GM19452 (cell line): ENCODE data around the gene GART.
"Not testable (repeated sequence)": the region's sequence is repeated elsewhere in the genome, so short reads cannot be mapped to it uniquely, and the experiment has no call there.

Source experiments
- ATAC-seq: cut with Tn5 transposase; IDR thresholded peaks from one replicate; pipeline ENCODE4 v1.9.1; 2021; ENCODE audit not compliant: unreplicated experiment

GART gene

DNA sequence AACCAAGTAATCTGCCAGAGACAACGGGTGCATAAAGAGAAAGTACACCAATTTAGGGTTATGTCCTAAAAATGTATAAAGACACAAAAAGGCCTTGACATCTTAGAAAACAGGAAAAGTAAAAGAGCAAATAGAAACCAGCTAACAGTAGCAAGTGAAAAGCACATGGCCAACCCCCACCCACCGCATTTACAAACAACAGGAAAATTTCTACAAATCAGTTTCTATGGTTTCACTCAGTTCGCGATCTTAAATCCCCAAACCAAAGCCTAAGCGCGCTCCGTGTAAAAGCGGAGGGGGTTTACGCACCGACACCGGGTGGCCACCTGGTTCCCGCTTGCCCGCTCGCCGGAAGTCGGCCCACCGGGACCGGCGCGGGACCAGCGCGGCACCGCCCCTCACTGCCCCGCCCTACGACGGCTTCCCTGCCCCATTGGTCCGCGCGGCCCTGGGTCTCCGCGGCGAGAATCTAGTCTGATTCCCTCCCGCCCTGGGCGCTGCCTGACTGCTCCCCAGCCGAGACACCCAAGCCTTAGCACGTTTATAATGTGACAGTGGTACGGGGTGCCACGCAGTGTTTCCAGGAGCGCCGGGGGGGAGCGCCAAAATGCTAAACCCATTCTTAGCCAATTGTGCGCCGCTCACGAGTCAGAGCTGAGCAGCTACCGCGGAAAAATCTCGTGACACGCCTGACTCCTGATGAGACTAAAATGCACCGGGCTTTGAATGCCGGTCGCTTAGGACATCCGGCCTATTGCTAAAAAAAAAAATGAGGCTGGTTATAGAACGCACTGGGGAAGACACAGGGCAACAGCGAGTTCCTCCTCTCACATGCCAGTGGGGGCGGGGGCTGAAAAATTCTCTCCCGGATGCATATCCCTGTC is at the start of gene GART:
Gene GART (minus strand): TSS at position 362 of the 884 bp plus-strand sequence. CDS start 2,802 bp downstream, outside the sequence.
- ATAC-seq = peak; percentile 55

DNA sequence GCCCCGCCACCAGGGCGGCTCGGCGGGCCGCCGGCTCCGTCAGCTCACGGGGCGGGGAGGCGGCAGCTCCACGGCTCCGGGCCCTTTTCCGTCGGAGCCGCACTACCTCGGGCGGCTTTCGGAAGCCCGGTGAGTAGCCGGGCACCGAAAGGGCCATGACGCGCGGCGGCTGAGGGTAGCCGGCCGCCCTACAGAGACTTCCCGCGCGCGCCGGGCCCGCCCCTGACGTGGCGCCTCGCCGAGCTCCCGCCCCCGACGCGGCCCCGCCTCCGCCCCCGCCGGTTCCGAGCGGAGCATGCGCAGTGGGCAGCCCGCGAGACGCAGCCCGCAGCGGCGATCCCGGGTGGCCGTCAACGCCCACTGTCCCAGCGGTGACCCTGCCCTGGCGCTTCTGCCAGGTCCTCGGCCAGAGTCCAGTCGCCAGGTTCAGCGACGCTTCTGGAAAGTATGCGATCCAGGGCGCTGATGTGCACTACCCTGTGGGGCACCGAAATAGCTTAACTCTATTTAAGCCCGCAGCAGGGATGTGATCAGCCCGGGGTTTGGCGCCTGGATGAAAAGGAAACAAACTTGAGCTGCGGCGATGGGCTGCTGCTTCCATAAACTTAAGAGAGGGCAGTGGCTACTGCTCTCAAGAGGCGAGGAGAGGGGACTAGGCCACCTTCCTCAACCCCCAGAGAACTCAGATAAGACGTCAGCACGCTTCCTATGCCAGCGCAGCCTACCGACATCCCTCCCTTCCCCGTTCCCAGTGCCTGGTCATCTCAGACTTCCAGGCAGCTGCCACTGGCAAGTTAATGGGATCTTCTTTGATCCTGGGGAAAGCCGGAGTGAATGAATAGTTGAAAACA is 46.8 kb upstream of the GART start, which contains the start of gene DONSON:
Gene DONSON (minus strand): TSS at position 200 of the 851 bp plus-strand sequence. CDS start 43 bp downstream, at position 157.
- peak; percentile 93 for ATAC-seq

DNA sequence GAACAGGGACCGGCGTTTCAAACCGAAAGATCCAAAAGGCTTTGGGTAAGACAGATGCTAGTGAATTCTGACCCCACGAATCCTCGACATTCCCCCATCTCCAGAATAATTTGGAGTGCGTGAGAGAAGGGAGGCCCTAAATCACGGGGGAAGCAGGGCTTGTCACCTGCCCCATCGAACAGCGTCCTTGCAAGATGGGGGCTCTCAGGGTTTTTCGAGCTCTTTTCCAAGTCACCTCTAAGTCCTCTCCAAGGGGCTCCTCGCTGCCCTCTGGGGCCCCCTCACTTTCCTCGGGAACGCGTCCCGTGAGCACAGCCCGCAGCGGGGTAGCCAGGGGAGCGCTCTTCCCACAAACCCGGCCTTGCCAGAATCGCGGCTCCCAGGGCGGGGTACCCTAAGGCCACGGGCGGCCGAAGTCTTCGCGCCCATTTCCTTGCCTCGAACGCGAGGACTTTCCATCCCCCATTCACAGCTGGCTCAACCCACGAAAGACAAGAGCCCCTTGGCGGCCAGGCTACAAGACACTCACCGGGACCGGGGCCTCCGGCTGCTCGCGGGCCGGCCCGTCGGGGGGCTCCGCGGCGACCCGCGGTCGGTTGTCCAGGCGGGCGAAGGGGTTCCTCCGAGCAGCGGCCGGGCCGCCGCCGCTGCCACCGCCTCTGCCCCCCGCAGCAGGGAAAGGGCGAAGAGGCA is 46.0 kb upstream of the GART start:
- ATAC-seq = peak; percentile 26

DNA sequence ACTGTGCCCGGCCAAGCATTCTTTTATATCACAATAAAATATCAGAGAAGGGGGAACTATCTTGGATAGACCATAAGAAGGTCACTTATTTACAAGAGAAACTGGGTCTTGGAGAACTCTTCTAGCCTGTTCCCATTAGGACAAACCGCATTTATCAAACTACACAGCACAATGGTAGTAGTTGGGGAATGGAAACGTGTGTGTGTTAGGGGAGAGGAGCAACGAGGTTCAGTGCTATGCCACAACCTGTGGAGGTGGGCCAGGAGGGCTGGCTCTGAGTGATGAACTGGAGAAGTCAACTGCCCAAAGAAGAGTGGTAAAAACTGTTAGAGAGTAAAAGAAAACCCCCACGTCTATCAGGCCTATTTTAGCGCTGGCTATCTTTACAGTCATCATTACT is 45.0 kb upstream of the GART start:
- ATAC-seq = no peak

DNA sequence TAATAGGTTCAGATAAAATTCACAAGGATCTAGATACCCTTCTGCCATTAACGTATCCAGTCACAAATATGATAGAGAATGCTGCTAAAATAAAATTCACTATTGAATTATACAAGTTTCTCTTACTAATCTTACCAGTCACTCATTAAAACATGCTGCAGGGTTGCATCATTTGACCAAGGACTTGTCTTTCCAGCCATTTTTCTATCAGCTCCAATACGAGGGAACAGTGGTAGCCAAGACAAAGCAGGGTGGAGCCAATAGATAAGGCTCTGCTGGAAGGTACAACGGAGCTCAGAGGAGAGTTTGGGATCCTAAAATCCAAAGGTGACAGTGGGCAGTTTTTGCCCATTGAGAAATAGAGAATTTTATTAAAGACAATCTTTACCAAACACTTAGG is 42.5 kb upstream of the GART start:
- no peak for ATAC-seq

DNA sequence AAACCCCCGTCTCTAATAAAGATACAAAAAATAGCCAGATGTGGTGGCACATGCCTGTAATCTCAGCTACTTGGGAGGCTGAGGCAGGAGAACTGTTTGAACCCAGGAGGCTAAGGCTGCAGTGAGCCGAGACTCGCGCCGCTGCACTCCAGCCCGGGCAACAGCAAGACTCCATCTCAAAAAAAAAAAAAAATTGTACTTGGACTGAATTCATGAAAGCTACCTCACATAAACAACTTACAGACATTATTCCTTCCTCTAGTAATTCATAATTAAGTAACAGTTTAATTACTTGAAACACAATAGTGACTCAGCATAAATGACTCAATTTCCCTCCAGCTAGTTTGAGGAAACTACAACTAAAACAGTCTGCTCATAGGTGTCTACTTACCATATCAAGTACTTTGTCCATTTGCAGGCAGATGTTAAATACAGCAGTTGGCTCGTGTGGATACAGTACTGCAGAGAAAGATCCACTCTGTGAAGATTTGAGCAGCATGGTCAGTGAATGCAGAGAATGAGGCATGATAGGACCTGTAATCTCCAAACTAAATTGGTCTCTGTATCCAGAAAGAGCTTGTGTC is 37.1 kb upstream of the GART start:
- no peak for ATAC-seq

DNA sequence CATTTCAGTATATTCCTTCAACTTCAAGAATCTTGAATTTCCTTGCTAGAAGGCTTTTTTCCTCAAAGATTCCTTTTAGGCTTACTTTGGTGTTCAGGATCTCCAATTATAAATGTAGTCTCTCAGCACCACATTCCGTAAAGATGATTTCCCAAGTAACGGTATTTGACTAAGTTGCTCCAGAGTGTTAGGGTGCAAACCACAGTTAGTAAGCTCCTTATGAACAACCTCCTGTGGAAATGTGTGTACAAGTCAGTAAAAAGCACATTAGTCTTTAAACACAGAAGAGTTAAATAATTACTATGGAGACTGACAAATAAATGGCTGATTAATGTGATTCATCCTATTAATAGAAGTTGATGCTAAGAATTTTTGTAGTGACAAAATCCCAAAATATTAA is 36.3 kb upstream of the GART start:
- no peak for ATAC-seq

DNA sequence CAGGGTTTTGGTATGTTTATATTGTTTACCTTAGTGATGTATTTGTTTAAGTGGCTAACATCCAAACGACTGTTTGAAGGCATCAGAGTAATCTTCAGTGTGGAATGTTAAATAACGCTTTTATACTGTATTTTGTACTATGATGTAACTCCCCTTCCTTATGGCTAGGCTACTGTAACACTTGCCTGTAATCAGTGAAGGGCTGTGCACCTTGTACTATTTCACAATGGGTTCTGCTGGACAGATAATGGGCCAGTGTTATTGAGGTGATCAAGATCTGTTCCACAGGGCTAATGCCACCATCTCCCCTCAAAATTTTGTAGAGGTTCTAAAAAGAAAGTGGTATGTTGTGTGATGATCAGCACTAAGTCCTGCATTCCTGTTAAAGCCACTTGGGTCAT is 34.8 kb upstream of the GART start:
- ATAC-seq = not testable (repeated sequence)

DNA sequence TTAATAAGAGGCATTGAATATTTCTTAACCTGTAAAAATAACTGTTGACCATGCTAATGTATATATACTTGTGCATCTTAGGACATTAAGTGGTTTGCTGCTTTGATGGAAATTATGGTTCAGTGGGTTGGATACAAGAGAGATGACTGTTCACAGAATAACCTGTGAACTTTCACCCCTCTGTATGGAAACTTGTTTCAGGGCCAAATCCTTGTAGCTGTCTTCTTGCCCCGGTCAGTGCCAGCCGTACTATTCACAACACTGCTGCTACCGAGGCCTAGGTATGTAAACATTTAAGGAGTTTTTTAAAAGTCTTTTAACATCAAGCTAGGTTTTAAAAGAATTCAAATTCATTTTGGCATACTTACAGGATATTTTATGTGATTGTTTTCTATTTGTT is 30.4 kb upstream of the GART start:
- no peak for ATAC-seq

DNA sequence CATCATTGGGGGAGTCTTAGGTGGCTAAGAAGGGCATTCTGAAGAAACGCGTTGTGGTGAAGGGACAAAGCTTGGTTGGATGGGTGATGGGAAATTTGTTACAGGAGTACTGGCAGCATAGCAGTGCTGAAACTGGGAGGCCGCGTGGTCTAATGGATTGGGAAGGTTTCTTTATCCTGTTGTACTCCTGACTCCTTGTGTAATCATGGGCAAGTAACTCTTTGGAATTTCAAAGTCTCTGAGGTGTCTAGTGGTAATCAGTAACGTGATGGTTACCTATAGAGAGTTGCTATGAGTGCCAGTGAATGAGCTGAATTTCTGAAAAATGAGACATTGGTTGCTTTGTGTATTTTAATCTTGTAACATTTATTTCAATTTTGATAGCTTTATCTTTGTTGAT is 28.1 kb upstream of the GART start:
- no peak for ATAC-seq

DNA sequence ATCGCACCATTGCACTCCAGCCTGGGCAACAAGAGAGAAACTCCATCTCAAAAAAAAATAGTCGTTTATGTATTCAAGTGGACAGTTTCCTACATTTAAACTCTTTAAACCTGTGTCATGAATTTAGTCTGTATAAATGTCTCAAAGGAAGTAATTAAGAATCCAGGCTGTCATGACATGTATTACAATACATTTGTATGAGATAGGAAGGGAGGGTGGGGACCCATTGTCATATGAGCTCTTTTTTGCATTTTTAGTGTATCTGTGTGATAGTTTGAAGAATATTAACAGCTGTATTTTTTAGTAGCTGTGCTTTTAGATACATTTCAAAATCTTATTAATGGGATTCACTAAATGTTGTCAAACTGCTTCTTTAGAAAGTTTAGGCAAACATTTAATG is 26.5 kb upstream of the GART start:
- no peak for ATAC-seq

DNA sequence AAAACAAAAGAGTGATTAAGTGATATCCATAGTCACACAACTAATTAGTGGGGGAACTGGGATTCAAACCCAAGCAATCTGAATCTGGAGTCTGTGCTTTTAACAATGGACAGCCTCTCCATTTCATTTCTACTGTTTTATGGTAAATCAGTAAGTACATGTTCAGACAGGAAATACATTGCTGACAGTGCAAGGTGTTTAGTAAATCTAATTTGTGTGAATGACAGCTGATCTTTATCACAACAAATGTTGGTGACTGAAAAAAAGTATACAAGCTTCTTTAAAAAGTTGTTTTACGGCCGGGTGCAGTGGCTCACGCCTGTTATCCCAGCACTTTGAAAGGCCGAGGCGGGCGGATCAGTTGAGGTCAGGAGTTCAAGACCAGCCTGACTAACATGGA is 26.0 kb upstream of the GART start:
- ATAC-seq = no peak

DNA sequence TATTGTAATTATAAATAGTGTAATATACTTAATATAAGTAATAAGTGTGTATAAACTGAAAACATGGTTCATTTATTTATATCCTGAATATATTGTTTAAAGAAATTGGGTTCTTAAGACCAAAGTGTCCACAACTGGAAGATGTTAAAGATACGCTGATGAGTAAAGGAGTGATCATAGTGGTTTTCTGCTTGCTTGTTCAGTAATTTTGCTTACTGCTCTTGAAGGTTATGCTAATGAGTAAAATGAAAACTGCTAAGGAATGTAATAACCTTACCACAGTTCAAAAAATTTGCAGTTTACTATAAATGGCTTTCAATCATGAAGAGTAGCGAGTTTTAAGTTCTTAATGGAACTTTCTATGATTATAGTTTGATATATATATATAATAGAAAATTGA is 24.6 kb upstream of the GART start:
- ATAC-seq = no peak

DNA sequence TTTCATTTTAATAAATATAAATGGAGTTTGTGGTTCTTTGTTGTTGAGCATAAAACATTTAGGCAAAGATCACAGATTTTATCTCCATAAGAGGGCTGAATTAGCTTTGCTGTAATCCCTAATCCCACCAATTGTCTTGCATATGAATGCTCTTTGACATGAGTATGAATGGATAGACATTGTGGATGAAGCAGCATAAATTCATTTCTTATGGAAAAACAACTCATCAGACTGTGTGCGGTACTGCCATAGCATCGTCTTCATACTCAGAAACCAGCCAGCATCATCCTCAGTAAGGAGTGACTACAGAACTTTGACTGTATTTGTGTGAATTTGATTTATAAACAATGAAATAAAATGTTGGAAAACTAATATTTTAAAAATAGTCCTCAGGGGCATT is 20.5 kb upstream of the GART start:
- ATAC-seq = no peak

DNA sequence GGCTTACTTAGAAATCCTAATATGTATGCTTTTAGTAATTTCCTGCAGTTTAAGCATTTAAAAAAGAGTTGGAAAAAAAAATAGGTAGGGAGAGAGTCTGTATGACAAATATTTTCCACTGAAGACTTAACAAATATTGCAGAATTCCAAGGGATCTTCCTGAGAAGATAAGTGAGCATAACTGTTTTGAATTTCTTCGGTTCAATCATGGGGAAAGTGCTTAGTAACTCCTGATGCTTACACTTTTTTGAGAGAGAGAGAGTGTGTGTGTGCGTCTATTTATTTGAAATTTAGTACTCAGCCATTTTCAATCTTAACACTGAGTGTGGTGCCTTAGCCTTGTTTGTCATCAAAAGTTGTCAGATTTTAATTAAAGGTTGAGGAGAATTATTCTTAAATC is 19.5 kb upstream of the GART start:
- no peak for ATAC-seq

DNA sequence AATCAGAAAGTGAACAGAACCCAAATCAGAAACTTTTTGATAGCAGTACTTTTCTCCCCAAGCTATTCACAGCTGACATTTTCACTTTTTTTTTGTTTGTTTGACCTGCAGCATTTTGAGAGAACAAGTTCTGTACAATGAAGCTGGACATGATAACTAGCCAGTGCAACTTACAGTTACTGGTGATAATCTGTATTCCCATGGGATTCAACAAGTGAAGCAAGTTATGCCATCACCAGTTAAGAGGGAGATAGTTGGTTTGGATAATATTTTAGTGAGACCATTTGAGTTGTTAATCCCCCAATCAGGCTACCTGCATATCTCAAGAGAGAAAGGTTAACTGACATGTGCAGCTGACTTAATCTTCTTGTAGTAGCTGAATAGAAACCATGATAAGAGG is 19.0 kb upstream of the GART start:
- ATAC-seq = no peak

DNA sequence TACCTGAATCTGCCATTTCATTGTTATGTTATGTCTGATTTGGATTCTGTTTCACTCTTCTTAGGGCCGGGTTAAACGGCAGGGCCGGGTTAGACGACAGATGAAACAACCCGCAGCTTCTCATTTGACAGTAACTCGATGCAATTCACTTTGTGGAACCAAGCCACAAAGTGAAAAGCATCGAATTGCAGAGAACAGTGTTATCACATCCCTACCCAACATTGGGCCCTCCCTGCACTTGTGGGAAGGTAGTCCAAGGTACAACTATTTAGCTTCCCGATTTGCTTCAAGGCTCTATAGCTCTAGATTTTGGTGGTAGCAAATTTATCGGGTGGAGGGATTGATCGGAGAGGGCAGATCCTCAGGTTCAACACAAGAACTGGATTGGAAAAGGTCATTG is 17.9 kb upstream of the GART start:
- no peak for ATAC-seq

DNA sequence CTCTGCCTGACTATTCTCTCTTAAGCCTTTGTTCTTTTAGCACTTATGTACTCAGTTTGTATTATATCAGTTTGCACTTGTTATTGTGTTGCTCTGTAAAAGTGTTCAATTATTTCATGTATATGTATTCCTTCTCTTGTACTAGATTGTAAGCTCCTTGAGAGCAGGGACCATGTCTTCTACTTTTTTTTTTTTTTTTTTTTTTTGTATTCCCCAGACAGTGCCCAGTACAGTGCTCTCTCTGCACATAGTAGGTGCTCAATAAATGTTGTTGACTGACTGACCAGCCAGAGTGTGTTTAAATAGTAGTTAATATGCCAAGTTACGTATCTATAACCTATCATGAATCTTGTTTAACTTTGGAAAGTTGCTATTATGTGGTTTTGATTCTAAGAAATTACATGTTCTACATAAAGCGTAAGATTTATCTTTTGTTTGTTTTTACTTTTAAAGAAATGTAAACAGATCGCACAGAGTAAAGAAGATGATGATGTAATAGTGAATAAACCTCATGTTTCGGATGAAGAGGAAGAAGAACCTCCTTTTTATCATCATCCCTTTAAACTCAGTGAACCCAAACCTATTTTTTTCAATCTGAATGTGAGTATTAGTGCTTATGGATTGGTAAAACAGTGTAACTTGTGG is 17.0 kb upstream of the GART start:
- no peak for ATAC-seq

DNA sequence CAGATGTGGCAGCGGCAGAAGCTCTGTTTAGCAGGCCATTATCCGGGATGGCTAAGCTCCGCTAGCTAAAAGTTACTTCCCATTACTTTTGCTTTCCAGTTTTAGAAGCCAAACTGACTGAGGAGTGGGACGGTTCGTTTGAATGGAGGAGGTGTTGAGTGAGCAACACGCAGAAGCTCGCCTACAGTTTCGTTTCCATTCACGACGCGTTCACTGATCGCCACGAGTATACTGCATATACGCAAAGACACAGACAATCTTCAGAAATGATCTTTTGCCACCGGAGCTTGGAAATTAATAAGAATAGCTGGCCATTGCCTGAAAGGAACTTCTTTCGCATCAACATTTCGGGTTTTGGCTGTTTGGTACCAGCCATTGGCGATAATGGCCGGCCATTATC is 15.5 kb upstream of the GART start:
- no peak for ATAC-seq

DNA sequence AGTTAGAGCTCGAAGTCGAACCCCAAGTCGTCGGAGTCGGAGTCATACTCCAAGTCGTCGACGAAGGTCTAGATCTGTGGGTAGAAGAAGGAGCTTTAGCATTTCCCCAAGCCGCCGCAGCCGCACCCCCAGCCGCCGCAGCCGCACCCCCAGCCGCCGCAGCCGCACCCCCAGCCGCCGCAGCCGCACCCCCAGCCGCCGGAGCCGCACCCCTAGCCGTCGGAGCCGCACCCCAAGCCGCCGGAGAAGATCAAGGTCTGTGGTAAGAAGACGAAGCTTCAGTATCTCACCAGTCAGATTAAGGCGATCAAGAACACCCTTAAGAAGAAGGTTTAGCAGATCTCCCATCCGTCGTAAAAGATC is 13.0 kb upstream of the GART start:
- no peak for ATAC-seq
